Sigmoid colon (tissue), 4 donors: ENCODE measurements around the gene TRUB1.

ENCODE experiments used
- CTCF ChIP-seq, 4 experiments: fragments of 450-650 bp in 3 of 4; fragments of 200-600 bp in 1 of 4; IDR thresholded peaks; one replicate each; pipeline ENCODE4 v1.5.1; 2016 to 2019; ENCODE audit warnings: antibody characterized with exemption in 4 of 4, mild to moderate bottlenecking in 3 of 4, moderate library complexity in 2 of 4
- EP300 ChIP-seq, 4 donors: sonication (generic); formaldehyde crosslinking; IDR thresholded peaks; one replicate each; pipeline ENCODE4 v1.6.1; 2017; ENCODE audit warnings: antibody characterized with exemption in 4 of 4
- POLR2A ChIP-seq, 2 donors: fragments of 450-650 bp; IDR thresholded peaks; one replicate each; pipeline ENCODE4 v1.6.1; 2016; ENCODE audit warnings: antibody characterized with exemption in 2 of 2, mild to moderate bottlenecking in 2 of 2, moderate library complexity in 2 of 2
- POLR2AphosphoS5 ChIP-seq, 4 donors: sonication (generic); formaldehyde crosslinking; IDR thresholded peaks; one replicate each; pipeline ENCODE4 v1.6.1; 2017; ENCODE audit warnings: antibody characterized with exemption in 4 of 4

- TF ChIP-seq CTCF (IDR thresholded peaks at IDR 0.05) (no peak), POLR2AphosphoS5 (IDR thresholded peaks at IDR 0.05) (no peak), POLR2A (IDR thresholded peaks at IDR 0.05) (no peak), EP300 (IDR thresholded peaks at IDR 0.05) (no peak)
Observed at GRCh38 chr10:114970515-114970914, 32.5 kb downstream of the TRUB1 start.
